Hepatocyte (in vitro differentiated cells): ENCODE data around the gene IGFBPL1. TPM values are rescaled to one million over a fixed set of nuclear protein-coding genes. Genes with fewer than 3 reads are reported as not detected.

Experiments used
- DNase-seq: peaks from one replicate; pipeline ENCODE4 v3.0.0-alpha.2; 2016; ENCODE audit warnings: low spot score
- H2AFZ ChIP-seq: fragments of 200-600 bp; sonication (generic); 2 replicates; pipeline ENCODE4 v1.6.0; 2016; ENCODE audit warnings: antibody characterized with exemption, mild to moderate bottlenecking
- H3K27ac ChIP-seq: fragments of 200-600 bp; sonication (generic); 2 replicates; pipeline ENCODE4 v1.5.1; 2016; ENCODE audit warnings: mild to moderate bottlenecking
- H3K27me3 ChIP-seq: fragments of 200-600 bp; sonication (generic); 2 replicates; pipeline ENCODE4 v1.6.1; 2016
- H3K36me3 ChIP-seq: fragments of 200-600 bp; sonication (generic); replicated peaks from 2 replicates; pipeline ENCODE4 v1.5.1; 2016; ENCODE audit warnings: low read depth; ENCODE audit not compliant: insufficient read depth
- H3K4me1 ChIP-seq: fragments of 200-600 bp; sonication (generic); 2 replicates; pipeline ENCODE4 v1.5.1; 2016; ENCODE audit warnings: mild to moderate bottlenecking, moderate library complexity; ENCODE audit not compliant: insufficient read depth
- H3K4me2 ChIP-seq: fragments of 200-600 bp; sonication (generic); 2 replicates; pipeline ENCODE4 v1.6.0; 2016
- H3K4me3 ChIP-seq: fragments of 200-600 bp; sonication (generic); 2 replicates; pipeline ENCODE4 v1.5.1; 2016; ENCODE audit warnings: mild to moderate bottlenecking
- H3K79me2 ChIP-seq: fragments of 200-600 bp; sonication (generic); 2 replicates; pipeline ENCODE4 v1.6.0; 2017; ENCODE audit warnings: mild to moderate bottlenecking
- H3K9me2 ChIP-seq: fragments of 200-600 bp; sonication (generic); replicated peaks from 2 replicates; pipeline ENCODE4 v1.6.0; 2017; ENCODE audit warnings: mild to moderate bottlenecking; ENCODE audit not compliant: insufficient read depth
- H3K9me3 ChIP-seq: fragments of 200-600 bp; sonication (generic); 2 replicates; pipeline ENCODE4 v1.5.1; 2016; ENCODE audit warnings: low read depth, mild to moderate bottlenecking
- H4K20me1 ChIP-seq: fragments of 200-600 bp; sonication (generic); 2 replicates; pipeline ENCODE4 v1.6.0; 2016; ENCODE audit warnings: mild to moderate bottlenecking; ENCODE audit not compliant: insufficient read depth, poor library complexity, severe bottlenecking
- CTCF ChIP-seq: fragments of 200-600 bp; sonication (generic); IDR thresholded peaks from 2 replicates; pipeline ENCODE4 v1.5.1; 2016; ENCODE audit warnings: antibody characterized with exemption, mild to moderate bottlenecking; ENCODE audit not compliant: poor library complexity
- EZH2 ChIP-seq: fragments of 200-600 bp; sonication (generic); IDR thresholded peaks from 2 replicates; pipeline ENCODE4 v1.6.1; 2016; ENCODE audit warnings: antibody characterized with exemption, mild to moderate bottlenecking, borderline replicate concordance
- EZH2phosphoT487 ChIP-seq: fragments of 200-600 bp; sonication (generic); IDR thresholded peaks from one replicate; pipeline ENCODE4 v1.6.1; 2018; ENCODE audit warnings: antibody characterized with exemption, mild to moderate bottlenecking, low read depth, moderate library complexity; ENCODE audit not compliant: unreplicated experiment, severe bottlenecking
- WGBS: methylation state at CpG from one replicate; pipeline ENCODE4 v1.1.6; 2016; ENCODE audit warnings: low lambda C conversion rate; ENCODE audit errors: missing lambda C conversion rate; 5-methylcytosine and 5-hydroxymethylcytosine counted together
- polyA plus RNA-seq: library from polyadenylated mRNA; unstranded; fragments of >200 nt; fragmentation: Nextera tagmentation; extraction: Ambion mirVana; gene quantifications from 2 replicates; pipeline ENCODE4 v1.2.1, GENCODE V29; 2016
- total RNA-seq: library from RNA; depleted of rRNA; stranded (reverse); fragments of >200 nt; gene quantifications from 2 replicates; pipeline ENCODE4 v1.2.3, GENCODE V29; 2014

The IGFBPL1 gene
- total and polyA plus RNA-seq, 2 experiments from 2014 or later = 2.5 to 9.8 TPM

- H3K79me2 ChIP-seq = no peaks in the 10 kb centered on the region
- no peak for TF ChIP-seq CTCF
- no peak for TF ChIP-seq EZH2
- no peak for TF ChIP-seq EZH2phosphoT487
- H2AFZ ChIP-seq = no peak overlapping the region
- H3K9me2 ChIP-seq = no peaks in the 10 kb centered on the region
- peak overlapping the region; percentile 84 for H3K27ac ChIP-seq
- H3K27me3 ChIP-seq = no peaks in the 10 kb centered on the region
- H3K9me3 ChIP-seq = no peaks in the 10 kb centered on the region
- no peaks in the 10 kb centered on the region for H4K20me1 ChIP-seq
- no peak overlapping the region for H3K4me2 ChIP-seq
- no peak overlapping the region for H3K4me3 ChIP-seq
- WGBS = 84% methylated on average over 3 of the region's 3 CpGs
- peak; percentile 62 for DNase-seq
- H3K4me1 ChIP-seq = peaks cover 25% of the 10 kb centered on the region
- no peaks in the 10 kb centered on the region for H3K36me3 ChIP-seq
These were observed 10.6 kb upstream of the IGFBPL1 start for GRCh38 chr9:38434853-38435252.

GRCh38 chr9:38434365-38434764 is 10.1 kb upstream of the IGFBPL1 start:
- H4K20me1 ChIP-seq = no peaks in the 10 kb centered on the region
- peak overlapping the region; percentile 84 for H3K27ac ChIP-seq
- H3K4me2 ChIP-seq = no peak overlapping the region
- no peak overlapping the region for H2AFZ ChIP-seq
- no peaks in the 10 kb centered on the region for H3K79me2 ChIP-seq
- no peaks in the 10 kb centered on the region for H3K27me3 ChIP-seq
- no peaks in the 10 kb centered on the region for H3K9me2 ChIP-seq
- H3K9me3 ChIP-seq = no peaks in the 10 kb centered on the region
- TF ChIP-seq EZH2phosphoT487 = no peak
- TF ChIP-seq EZH2 = no peak
- no peak for TF ChIP-seq CTCF
- no peak overlapping the region for H3K4me3 ChIP-seq
- peaks cover 25% of the 10 kb centered on the region for H3K4me1 ChIP-seq
- WGBS = 39% methylated on average over 3 of the region's 3 CpGs
- DNase-seq = no peak
- H3K36me3 ChIP-seq = no peaks in the 10 kb centered on the region

GRCh38 chr9:38432922-38433510 is 8.8 kb upstream of the IGFBPL1 start:
- no peaks in the 10 kb centered on the region for H3K9me3 ChIP-seq
- H3K4me1 ChIP-seq = peaks cover 23% of the 10 kb centered on the region
- no peaks in the 10 kb centered on the region for H3K79me2 ChIP-seq
- no peak overlapping the region for H3K4me2 ChIP-seq
- H3K9me2 ChIP-seq = no peaks in the 10 kb centered on the region
- no peaks in the 10 kb centered on the region for H4K20me1 ChIP-seq
- no peaks in the 10 kb centered on the region for H3K27me3 ChIP-seq
- H2AFZ ChIP-seq = no peak overlapping the region
- no peaks in the 10 kb centered on the region for H3K36me3 ChIP-seq
- peak; percentile 59 for DNase-seq
- no peak overlapping the region for H3K27ac ChIP-seq
- no peak overlapping the region for H3K4me3 ChIP-seq
- TF ChIP-seq CTCF (peak; percentile 50), EZH2 (no peak), EZH2phosphoT487 (no peak)
- 52% methylated on average over 3 of the region's 3 CpGs for WGBS
